Gastroesophageal sphincter (tissue), 4 donors: ENCODE measurements around the gene SPATA19. TPM values are rescaled to one million over a fixed set of nuclear protein-coding genes. Genes with fewer than 3 reads are reported as not detected.
A peak's percentile ranks its signal among the peaks of the same experiment; 100 is the strongest.

Experiments
- ATAC-seq: fragments of 150-250 bp; one replicate; pipeline ENCODE4 v1.9.1; 2016; ENCODE audit warnings: mild to moderate bottlenecking, moderate library complexity
- H3K27ac ChIP-seq, 4 donors: fragments of 200-600 bp; sonication (generic) in 3 of 4; 1 replicate in 3 of 4; 2 replicates in 1 of 4; pipeline ENCODE4 v1.5.1; 2016 to 2019
- H3K27me3 ChIP-seq: fragments of 200-600 bp; sonication (generic); one replicate; pipeline ENCODE4 v1.5.1; 2019
- H3K36me3 ChIP-seq, 2 donors: fragments of 200-600 bp; sonication (generic); one replicate each; pipeline ENCODE4 v1.5.1; 2019; ENCODE audit warnings: control low read depth in 1 of 2
- H3K4me1 ChIP-seq, 3 donors: fragments of 200-600 bp; sonication (generic); 1 replicate in 2 of 3; 2 replicates in 1 of 3; pipeline ENCODE4 v1.5.1; 2016 to 2019; ENCODE audit warnings: control low read depth in 2 of 3
- H3K4me3 ChIP-seq, 2 donors: fragments of 200-600 bp; sonication (generic); one replicate each; pipeline ENCODE4 v1.5.1; 2019; ENCODE audit warnings: mild to moderate bottlenecking in 1 of 2, moderate library complexity in 1 of 2
- H3K9me3 ChIP-seq, 3 donors: fragments of 200-600 bp; sonication (generic); one replicate each; pipeline ENCODE4 v1.5.1; 2017 to 2019; ENCODE audit warnings: control low read depth in 2 of 3
- EP300 ChIP-seq: sonication (generic); formaldehyde crosslinking; IDR thresholded peaks from one replicate; pipeline ENCODE4 v1.6.1; 2017; ENCODE audit warnings: antibody characterized with exemption, mild to moderate bottlenecking
- POLR2A ChIP-seq, 2 donors: fragments of 450-650 bp; IDR thresholded peaks; one replicate each; pipeline ENCODE4 v1.6.1; 2017; ENCODE audit warnings: antibody characterized with exemption in 2 of 2, mild to moderate bottlenecking in 2 of 2, moderate library complexity in 1 of 2
- POLR2AphosphoS5 ChIP-seq: sonication (generic); formaldehyde crosslinking; IDR thresholded peaks from one replicate; pipeline ENCODE4 v1.6.1; 2017; ENCODE audit warnings: antibody characterized with exemption
- WGBS, 2 donors: methylation state at CpG; one replicate each; pipeline ENCODE4 v1.1.5; 2018; ENCODE audit warnings: low coverage in 1 of 2; 5-methylcytosine and 5-hydroxymethylcytosine counted together
- total RNA-seq, 4 donors: library from RNA; depleted of rRNA; stranded (reverse); fragments of >200 nt; gene quantifications; one replicate each; pipeline ENCODE4 v1.1.0, GENCODE V29; 2016
- TF ChIP-seq, protein P1 (sequence below), 4 experiments: fragments of 200-600 bp in 2 of 4; fragments of 450-650 bp in 2 of 4; sonication (generic) in 1 of 4; IDR thresholded peaks; one replicate each; pipeline ENCODE4 v1.5.1; 2017 to 2019; ENCODE audit warnings: antibody characterized with exemption in 4 of 4, mild to moderate bottlenecking in 2 of 4, moderate library complexity in 2 of 4

SPATA19 gene
- total RNA-seq, 4 donors from 2014 or later: not detected

DNA sequence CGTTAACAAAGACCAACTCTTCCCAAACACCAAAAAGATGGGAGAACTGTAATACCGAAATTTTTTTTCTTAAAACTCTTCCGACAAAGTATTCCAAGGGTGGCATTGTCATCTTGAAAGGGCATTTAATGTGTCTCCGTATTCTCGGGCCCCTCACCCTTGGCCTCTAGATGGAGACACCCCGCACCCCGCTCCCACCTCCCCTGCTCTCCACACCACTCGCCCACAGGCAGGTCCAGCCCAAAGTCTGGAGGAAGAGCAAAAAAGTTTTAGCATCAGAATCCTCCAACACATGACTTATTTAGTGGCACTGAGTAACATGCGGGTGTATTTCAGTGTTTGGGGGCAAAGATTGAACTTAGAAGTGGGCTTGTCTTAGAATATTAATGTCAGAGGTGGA is 20.7 kb downstream of the SPATA19 start:
- H3K4me1 ChIP-seq: no peaks in the 10 kb centered on the region
- H3K27me3 ChIP-seq: peaks cover 9% of the 10 kb centered on the region
- 60 to 68% methylated on average over 4 to 9 of the region's 9 CpGs for WGBS, 2 donors

DNA sequence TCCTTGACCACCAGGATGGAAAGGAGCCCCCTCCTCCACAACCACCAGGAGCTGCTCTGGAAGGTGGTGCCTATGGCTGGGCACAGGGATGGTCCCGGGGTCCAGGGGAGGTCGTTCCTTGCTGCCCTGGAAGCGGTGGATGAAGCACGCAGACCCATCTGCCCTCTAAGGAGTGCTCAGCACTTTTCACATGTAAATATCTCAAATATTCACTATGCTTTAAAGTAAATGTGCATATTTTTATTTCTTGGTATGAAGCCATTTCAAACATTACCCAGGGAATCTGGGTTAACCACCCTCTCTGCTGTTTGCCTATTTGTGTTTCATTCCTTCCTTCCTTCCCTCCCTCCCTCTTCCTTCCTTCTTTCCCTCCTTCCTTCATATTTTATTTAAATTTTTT is 21.7 kb downstream of the SPATA19 start:
- Histone ChIP-seq H3K9me3 (no peaks in the 10 kb centered on the region), H3K4me1 (no peaks in the 10 kb centered on the region), H3K27ac (no peak overlapping the region), H3K36me3 (no peaks in the 10 kb centered on the region), H3K27me3 (peaks cover 9% of the 10 kb centered on the region), H3K4me3 (no peak overlapping the region)
- no peak for ATAC-seq
- 80% methylated on average over 4 of the region's 4 CpGs; no CpG with 5 or more reads in 1 of the 2 donors for WGBS, 2 donors
- TF ChIP-seq, protein P1, sequence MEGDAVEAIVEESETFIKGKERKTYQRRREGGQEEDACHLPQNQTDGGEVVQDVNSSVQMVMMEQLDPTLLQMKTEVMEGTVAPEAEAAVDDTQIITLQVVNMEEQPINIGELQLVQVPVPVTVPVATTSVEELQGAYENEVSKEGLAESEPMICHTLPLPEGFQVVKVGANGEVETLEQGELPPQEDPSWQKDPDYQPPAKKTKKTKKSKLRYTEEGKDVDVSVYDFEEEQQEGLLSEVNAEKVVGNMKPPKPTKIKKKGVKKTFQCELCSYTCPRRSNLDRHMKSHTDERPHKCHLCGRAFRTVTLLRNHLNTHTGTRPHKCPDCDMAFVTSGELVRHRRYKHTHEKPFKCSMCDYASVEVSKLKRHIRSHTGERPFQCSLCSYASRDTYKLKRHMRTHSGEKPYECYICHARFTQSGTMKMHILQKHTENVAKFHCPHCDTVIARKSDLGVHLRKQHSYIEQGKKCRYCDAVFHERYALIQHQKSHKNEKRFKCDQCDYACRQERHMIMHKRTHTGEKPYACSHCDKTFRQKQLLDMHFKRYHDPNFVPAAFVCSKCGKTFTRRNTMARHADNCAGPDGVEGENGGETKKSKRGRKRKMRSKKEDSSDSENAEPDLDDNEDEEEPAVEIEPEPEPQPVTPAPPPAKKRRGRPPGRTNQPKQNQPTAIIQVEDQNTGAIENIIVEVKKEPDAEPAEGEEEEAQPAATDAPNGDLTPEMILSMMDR (IDR thresholded peaks at IDR 0.05): no peak

More for the DNA sequence above, 20.7 kb downstream of the SPATA19 start:
- ATAC-seq: no peak
- no peak for TF ChIP-seq EP300
- TF ChIP-seq, protein P1 (IDR thresholded peaks at IDR 0.05): no peak
- TF ChIP-seq POLR2AphosphoS5: no peak
- TF ChIP-seq POLR2A (IDR thresholded peaks at IDR 0.05): no peak
- Histone ChIP-seq H3K9me3 (no peaks in the 10 kb centered on the region), H3K4me3 (no peak overlapping the region), H3K27ac (no peak overlapping the region), H3K36me3 (no peaks in the 10 kb centered on the region)

DNA sequence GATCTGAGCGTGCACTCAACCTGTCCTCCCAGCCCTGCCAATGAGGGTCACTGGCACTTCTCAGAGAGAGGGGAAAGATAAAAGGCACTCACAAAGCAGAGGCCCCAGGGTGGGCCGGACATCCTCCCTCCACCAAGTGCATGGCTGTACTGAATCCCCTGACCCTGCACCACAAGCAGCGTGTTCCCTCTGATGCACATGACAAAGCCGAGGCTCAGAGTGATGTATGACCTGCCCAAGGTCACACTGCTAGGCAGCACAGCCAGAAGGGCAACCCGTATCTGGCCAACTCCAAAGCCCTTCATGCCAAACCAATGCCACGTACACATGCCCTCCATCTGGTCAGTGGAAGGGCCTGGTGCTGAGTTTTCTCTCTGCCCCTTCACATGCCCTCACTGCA is 22.1 kb downstream of the SPATA19 start:
- no peak for ATAC-seq
- Histone ChIP-seq H3K27me3 (peaks cover 9% of the 10 kb centered on the region), H3K4me1 (no peaks in the 10 kb centered on the region), H3K27ac (no peak overlapping the region), H3K4me3 (no peak overlapping the region), H3K9me3 (no peaks in the 10 kb centered on the region), H3K36me3 (no peaks in the 10 kb centered on the region)
- TF ChIP-seq EP300: no peak
- no peak for TF ChIP-seq POLR2A (IDR thresholded peaks at IDR 0.05)
- TF ChIP-seq POLR2AphosphoS5: no peak
- TF ChIP-seq, protein P1 (IDR thresholded peaks at IDR 0.05): no peak
- WGBS, 2 donors: 92 to 100% methylated on average over 1 to 2 of the region's 6 CpGs

DNA sequence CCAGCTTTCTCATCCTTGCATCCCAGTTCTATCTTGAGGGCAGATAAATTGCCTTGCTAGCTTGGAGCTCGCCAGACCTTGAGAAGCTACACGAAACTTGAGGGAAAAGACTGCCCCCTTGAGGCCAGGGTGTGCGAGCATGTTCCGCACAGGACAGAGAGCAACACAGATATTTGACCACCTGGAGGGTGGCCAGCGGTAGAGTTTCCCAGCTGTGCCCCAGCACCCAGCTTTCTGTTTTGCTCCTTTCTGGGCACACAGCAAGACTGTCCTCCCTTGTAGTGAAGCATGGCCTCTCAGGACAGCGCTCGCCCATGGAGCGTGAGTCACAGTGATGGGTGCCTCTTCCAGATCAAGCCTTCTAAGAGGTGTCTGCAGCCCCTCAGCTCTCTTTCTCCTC is 23.5 kb downstream of the SPATA19 start:
- Histone ChIP-seq H3K4me1 (no peaks in the 10 kb centered on the region), H3K27me3 (peaks cover 9% of the 10 kb centered on the region), H3K36me3 (no peaks in the 10 kb centered on the region), H3K9me3 (no peaks in the 10 kb centered on the region), H3K4me3 (no peak overlapping the region), H3K27ac (no peak overlapping the region)
- ATAC-seq: no peak
- no CpG with 5 or more reads among the region's 8 CpGs for WGBS, 2 donors
- no peak for TF ChIP-seq EP300
- TF ChIP-seq POLR2AphosphoS5: no peak
- TF ChIP-seq, protein P1 (IDR thresholded peaks at IDR 0.05): peak in 2 of 4 experiments; percentile 6 to 42

DNA sequence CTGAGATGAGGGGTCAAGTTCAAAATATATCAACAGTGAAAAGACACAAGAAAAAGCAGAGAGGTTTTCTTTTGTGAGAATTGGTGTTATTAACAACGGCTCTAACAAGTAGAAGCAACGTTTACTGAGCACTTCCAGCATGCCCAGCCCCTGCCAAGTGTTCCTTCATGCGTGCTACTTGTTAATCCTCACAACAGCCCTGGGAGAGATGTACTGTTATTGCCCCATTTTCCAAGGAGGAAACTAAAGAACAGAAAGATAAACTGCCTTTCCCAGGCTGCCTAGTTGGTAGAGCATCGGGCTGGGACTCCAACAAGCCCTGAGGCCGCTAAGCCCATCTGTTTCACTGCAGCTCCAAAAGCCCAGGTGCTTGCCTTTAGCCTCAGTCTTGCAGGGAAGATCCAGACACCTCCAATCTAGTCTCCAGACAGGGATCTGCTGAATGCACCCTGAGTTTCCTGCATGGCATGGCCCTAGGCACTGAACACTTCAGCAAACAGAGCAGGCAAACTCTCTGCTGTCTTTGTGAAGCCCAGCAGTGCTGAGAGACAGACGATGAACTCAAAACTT is 25.5 kb downstream of the SPATA19 start:
- Histone ChIP-seq H3K9me3 (no peaks in the 10 kb centered on the region), H3K4me1 (no peaks in the 10 kb centered on the region), H3K36me3 (no peaks in the 10 kb centered on the region), H3K4me3 (no peak overlapping the region), H3K27me3 (peaks cover 24% of the 10 kb centered on the region), H3K27ac (no peak overlapping the region)
- TF ChIP-seq POLR2AphosphoS5 (no peak), EP300 (no peak), POLR2A (IDR thresholded peaks at IDR 0.05) (no peak)
- TF ChIP-seq, protein P1 (IDR thresholded peaks at IDR 0.05): no peak
- WGBS, 2 donors: 64 to 78% methylated on average over 3 to 5 of the region's 6 CpGs
- ATAC-seq: no peak
